Natural killer cell treated with Interleukin-12 subunit alpha and Interleukin-12 subunit beta and Interleukin-15 and Interleukin-18, amount 100 ng/mL, for 72 hours (primary cell): ENCODE measurements around the gene TCF4. TPM values are rescaled to one million over a fixed set of nuclear protein-coding genes. Genes with fewer than 3 reads are reported as not detected.
A peak's percentile ranks its signal among the peaks of the same experiment; 100 is the strongest.

Experiments
- ATAC-seq, 2 donors: fragments of 150-1000 bp; cut with Tn5 transposase in 1 of 2; sonication (Bioruptor Pico), chemical (Tn5 transposase) in 1 of 2; 2 replicates each; pipeline ENCODE4 v1.10.0; 2021
- DNase-seq: peaks from one replicate; pipeline ENCODE4 v3.0.0; 2022; ENCODE audit warnings: low spot score
- H3K27ac Mint-ChIP-seq, 2 donors: 1 replicate in 1 of 2; 2 replicates in 1 of 2; pipeline ENCODE4 v1.8.0; 2022; ENCODE audit warnings: mixed read lengths in 2 of 2, mild to moderate bottlenecking in 1 of 2, moderate library complexity in 1 of 2
- H3K27me3 Mint-ChIP-seq, 2 donors: 1 replicate in 1 of 2; 2 replicates in 1 of 2; pipeline ENCODE4 v1.8.0; 2022; ENCODE audit warnings: mixed read lengths in 2 of 2
- H3K36me3 Mint-ChIP-seq: one replicate; pipeline ENCODE4 v1.8.0; 2022; ENCODE audit warnings: mixed read lengths
- H3K4me1 Mint-ChIP-seq, 2 donors: 1 replicate in 1 of 2; 2 replicates in 1 of 2; pipeline ENCODE4 v1.8.0; 2022; ENCODE audit warnings: low read depth in 2 of 2, mixed read lengths in 2 of 2, mild to moderate bottlenecking in 1 of 2
- H3K4me3 Mint-ChIP-seq: one replicate; pipeline ENCODE4 v1.8.0; 2022; ENCODE audit warnings: mixed read lengths
- H3K9me3 Mint-ChIP-seq: 2 replicates; pipeline ENCODE4 v1.8.0; 2022; ENCODE audit warnings: mixed read lengths
- total RNA-seq, 2 donors: library from RNA; stranded (reverse); gene quantifications; one replicate each; pipeline ENCODE4 v1.2.3, GENCODE V29; 2022

Gene TCF4
- total RNA-seq, 2 donors from 2014 or later, result 6.1 to 10.3 TPM

DNA sequence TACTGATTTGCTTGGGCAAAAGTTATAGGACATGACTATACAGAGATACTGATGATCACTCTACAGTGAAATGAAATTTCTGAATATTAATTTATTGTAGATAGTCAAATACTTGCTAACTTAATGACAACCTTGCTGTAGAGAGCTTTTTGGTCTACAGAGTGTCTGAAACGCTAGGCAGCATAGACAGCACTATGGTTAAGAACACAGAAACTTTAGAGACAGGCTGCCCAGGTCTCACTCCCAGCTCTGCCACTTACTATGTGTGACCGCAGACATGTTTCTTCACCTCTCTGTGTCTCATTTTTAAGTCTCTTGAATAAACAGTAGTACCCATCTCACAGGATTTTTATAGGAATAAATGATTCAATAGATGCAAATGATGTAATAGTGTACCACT is 247.0 kb downstream of the TCF4 start:
- H3K27ac Mint-ChIP-seq, result no peak overlapping the region
- H3K36me3 Mint-ChIP-seq, result no peaks in the 10 kb centered on the region
- H3K4me1 Mint-ChIP-seq, result peaks cover 6 to 15% of the 10 kb centered on the region in 2 donors
- no peak for ATAC-seq
- DNase-seq, result no peak
- H3K27me3 Mint-ChIP-seq, result no peaks in the 10 kb centered on the region
- H3K4me3 Mint-ChIP-seq, result no peak overlapping the region
- H3K9me3 Mint-ChIP-seq, result no peaks in the 10 kb centered on the region

- no peak overlapping the region for H3K27ac Mint-ChIP-seq
- no peaks in the 10 kb centered on the region for H3K36me3 Mint-ChIP-seq
- peaks cover 6 to 15% of the 10 kb centered on the region in 2 donors for H3K4me1 Mint-ChIP-seq
- no peak for DNase-seq
- H3K4me3 Mint-ChIP-seq, result no peak overlapping the region
- no peaks in the 10 kb centered on the region for H3K9me3 Mint-ChIP-seq
- H3K27me3 Mint-ChIP-seq, result no peaks in the 10 kb centered on the region
- ATAC-seq, result no peak
These were observed 248.0 kb downstream of the TCF4 start for GRCh38 chr18:55339990-55340389.

DNA sequence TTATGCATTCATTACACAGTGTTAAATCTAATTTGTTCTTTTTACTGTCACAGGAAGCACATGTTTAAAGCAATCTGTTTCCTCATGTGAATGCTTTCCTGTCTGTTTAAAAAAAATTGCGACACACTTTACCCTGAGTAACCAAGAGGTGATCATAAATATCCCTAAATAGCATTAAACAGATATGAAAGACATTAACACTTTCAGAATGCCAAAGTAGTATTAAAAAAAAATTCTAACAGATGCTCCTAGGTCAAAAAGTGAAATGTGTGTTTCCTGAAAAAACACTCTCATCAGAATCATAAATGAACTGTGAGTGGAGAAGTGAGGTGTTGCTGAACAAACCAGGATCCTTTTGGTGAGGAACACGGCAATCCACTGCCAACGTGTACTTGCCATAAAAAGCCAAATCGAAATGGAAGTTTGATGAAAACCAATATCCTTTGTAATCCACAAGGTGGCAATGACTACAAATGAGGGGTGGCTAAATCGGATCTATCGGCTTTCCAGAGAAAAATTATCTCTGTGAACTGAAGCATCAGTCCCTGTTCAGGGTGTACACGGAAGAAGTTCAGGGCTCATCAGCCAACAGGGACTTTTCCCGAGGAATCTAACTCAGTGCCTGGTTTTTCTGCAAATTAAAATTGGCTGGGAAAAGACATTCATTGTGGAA is 248.9 kb downstream of the TCF4 start:
- Mint-ChIP-seq H3K27me3 (no peaks in the 10 kb centered on the region), H3K9me3 (no peaks in the 10 kb centered on the region), H3K4me1 (peaks cover 0 to 10% of the 10 kb centered on the region in 2 donors), H3K27ac (no peak overlapping the region), H3K36me3 (no peaks in the 10 kb centered on the region), H3K4me3 (no peak overlapping the region)
- no peak for ATAC-seq
- no peak for DNase-seq

- ATAC-seq (peak in 1 of 2 donors; percentile 28), DNase-seq (no peak)
- Mint-ChIP-seq H3K9me3 (no peaks in the 10 kb centered on the region), H3K27me3 (peaks cover 0 to 7% of the 10 kb centered on the region in 2 donors), H3K36me3 (no peaks in the 10 kb centered on the region), H3K4me1 (peaks cover 0 to 7% of the 10 kb centered on the region in 2 donors), H3K27ac (no peak overlapping the region), H3K4me3 (no peak overlapping the region)
These were observed 250.0 kb downstream of the TCF4 start for GRCh38 chr18:55337908-55338521.

DNA sequence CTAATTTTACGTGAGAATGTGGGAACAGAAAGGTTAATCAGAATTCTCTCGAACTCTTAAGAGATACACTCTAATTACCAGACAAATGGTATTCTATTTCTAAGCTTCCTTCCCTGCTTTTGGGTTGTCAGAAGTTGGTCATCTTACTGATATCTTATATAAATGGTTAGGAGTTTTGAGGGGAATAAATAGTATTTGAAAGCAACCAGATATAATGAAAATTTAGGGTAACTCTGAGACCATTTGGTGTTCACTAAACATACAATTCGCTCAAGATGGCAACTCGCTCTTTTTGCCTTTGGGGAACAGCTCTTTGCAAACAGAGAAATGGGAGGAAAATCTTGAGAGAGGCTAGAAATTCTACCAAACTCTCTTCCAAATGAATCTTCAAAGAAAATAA is 250.9 kb downstream of the TCF4 start:
- Mint-ChIP-seq H3K4me1 (peaks cover 0 to 7% of the 10 kb centered on the region in 2 donors), H3K4me3 (no peak overlapping the region), H3K9me3 (no peaks in the 10 kb centered on the region), H3K36me3 (no peaks in the 10 kb centered on the region), H3K27ac (no peak overlapping the region), H3K27me3 (peaks cover 0 to 7% of the 10 kb centered on the region in 2 donors)
- no peak for ATAC-seq
- DNase-seq, result no peak

GRCh38 chr18:55336438-55337100 is 251.4 kb downstream of the TCF4 start:
- Mint-ChIP-seq H3K4me3 (no peak overlapping the region), H3K9me3 (no peaks in the 10 kb centered on the region), H3K4me1 (peaks cover 0 to 7% of the 10 kb centered on the region in 2 donors), H3K36me3 (no peaks in the 10 kb centered on the region), H3K27me3 (peaks cover 0 to 7% of the 10 kb centered on the region in 2 donors), H3K27ac (no peak overlapping the region)
- ATAC-seq (no peak), DNase-seq (no peak)

DNA sequence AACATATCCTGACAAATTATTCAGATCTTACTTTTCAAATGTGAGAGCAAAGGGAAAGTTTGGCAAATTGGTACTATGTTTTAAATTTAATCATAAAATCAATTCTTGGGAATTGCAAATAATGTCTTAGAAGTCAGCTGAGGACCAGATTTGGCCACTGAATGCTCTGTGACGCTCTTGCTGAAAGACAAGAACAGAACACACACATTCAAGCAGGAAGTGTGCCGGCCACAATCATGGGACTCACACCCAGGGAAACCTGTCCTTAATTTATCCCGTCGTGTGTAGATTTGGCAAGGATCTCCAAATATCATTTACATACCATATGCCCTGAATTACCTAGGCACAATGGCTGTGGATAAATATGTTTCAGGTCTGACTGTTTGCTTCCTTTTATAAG is 253.1 kb downstream of the TCF4 start:
- H3K4me1 Mint-ChIP-seq, result peaks cover 0 to 7% of the 10 kb centered on the region in 2 donors
- H3K4me3 Mint-ChIP-seq, result no peak overlapping the region
- ATAC-seq, result no peak
- H3K27ac Mint-ChIP-seq, result no peak overlapping the region
- H3K36me3 Mint-ChIP-seq, result no peaks in the 10 kb centered on the region
- H3K27me3 Mint-ChIP-seq, result peaks cover 2 to 7% of the 10 kb centered on the region in 2 donors
- H3K9me3 Mint-ChIP-seq, result no peaks in the 10 kb centered on the region
- no peak for DNase-seq

DNA sequence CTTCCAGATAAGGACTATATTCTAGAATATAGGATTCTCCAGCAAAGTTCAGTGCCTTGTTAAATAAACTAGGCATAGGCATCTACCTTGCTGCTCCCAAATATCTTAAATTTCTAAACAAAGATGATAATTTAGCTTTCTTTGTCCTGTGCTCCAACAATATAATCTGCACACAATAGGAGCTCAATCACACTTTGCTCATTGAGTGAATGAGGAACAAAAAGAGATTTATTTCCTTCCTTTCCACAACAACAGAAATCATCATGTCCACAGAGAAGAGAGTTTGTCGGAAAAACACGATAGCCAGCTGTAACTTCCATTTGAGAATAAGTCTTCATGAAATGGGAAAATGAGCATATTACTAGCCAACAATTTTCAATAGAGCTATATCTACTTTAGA is 256.7 kb downstream of the TCF4 start:
- no peak for ATAC-seq
- no peak for DNase-seq
- H3K27me3 Mint-ChIP-seq, result peaks cover 2 to 7% of the 10 kb centered on the region in 2 donors
- peaks cover 0 to 3% of the 10 kb centered on the region in 2 donors for H3K4me1 Mint-ChIP-seq
- H3K36me3 Mint-ChIP-seq, result no peaks in the 10 kb centered on the region
- no peak overlapping the region for H3K27ac Mint-ChIP-seq
- no peaks in the 10 kb centered on the region for H3K9me3 Mint-ChIP-seq
- no peak overlapping the region for H3K4me3 Mint-ChIP-seq

- H3K4me1 Mint-ChIP-seq, result peaks cover 0 to 3% of the 10 kb centered on the region in 2 donors
- DNase-seq, result no peak
These were observed 259.7 kb downstream of the TCF4 start for GRCh38 chr18:55328301-55328700.

GRCh38 chr18:55327454-55327853 is 260.5 kb downstream of the TCF4 start:
- no peak overlapping the region for H3K27ac Mint-ChIP-seq
- DNase-seq, result no peak
- peaks cover 0 to 3% of the 10 kb centered on the region in 2 donors for H3K4me1 Mint-ChIP-seq
- H3K4me3 Mint-ChIP-seq, result no peak overlapping the region
- no peak for ATAC-seq
- H3K9me3 Mint-ChIP-seq, result no peaks in the 10 kb centered on the region
- H3K36me3 Mint-ChIP-seq, result no peaks in the 10 kb centered on the region
- peaks cover 0 to 10% of the 10 kb centered on the region in 2 donors for H3K27me3 Mint-ChIP-seq

More at GRCh38 chr18:55328301-55328700, 259.7 kb downstream of the TCF4 start:
- Mint-ChIP-seq H3K27ac (no peak overlapping the region), H3K36me3 (no peaks in the 10 kb centered on the region), H3K9me3 (no peaks in the 10 kb centered on the region), H3K4me3 (no peak overlapping the region), H3K27me3 (peaks cover 3 to 9% of the 10 kb centered on the region in 2 donors)
- ATAC-seq, result no peak

- DNase-seq (no peak), ATAC-seq (no peak)
- H3K4me1 Mint-ChIP-seq, result peaks cover 8 to 11% of the 10 kb centered on the region in 2 donors
- no peak overlapping the region for H3K4me3 Mint-ChIP-seq
- H3K36me3 Mint-ChIP-seq, result no peaks in the 10 kb centered on the region
- peaks cover 10 to 14% of the 10 kb centered on the region in 2 donors for H3K27me3 Mint-ChIP-seq
- no peaks in the 10 kb centered on the region for H3K9me3 Mint-ChIP-seq
- H3K27ac Mint-ChIP-seq, result no peak overlapping the region
These were observed 261.9 kb downstream of the TCF4 start for GRCh38 chr18:55326134-55326533.

- H3K4me3 Mint-ChIP-seq, result no peak overlapping the region
- H3K9me3 Mint-ChIP-seq, result no peaks in the 10 kb centered on the region
- peaks cover 10 to 11% of the 10 kb centered on the region in 2 donors for H3K4me1 Mint-ChIP-seq
- no peaks in the 10 kb centered on the region for H3K36me3 Mint-ChIP-seq
- no peak overlapping the region for H3K27ac Mint-ChIP-seq
- peaks cover 14 to 20% of the 10 kb centered on the region in 2 donors for H3K27me3 Mint-ChIP-seq
- DNase-seq (no peak), ATAC-seq (no peak)
These were observed 263.8 kb downstream of the TCF4 start for GRCh38 chr18:55324166-55324565.

- peaks cover 14 to 20% of the 10 kb centered on the region in 2 donors for H3K27me3 Mint-ChIP-seq
- H3K9me3 Mint-ChIP-seq, result no peaks in the 10 kb centered on the region
- H3K4me3 Mint-ChIP-seq, result peak overlapping the region; percentile 17
- ATAC-seq (no peak), DNase-seq (no peak)
- H3K27ac Mint-ChIP-seq, result no peak overlapping the region
- H3K36me3 Mint-ChIP-seq, result no peaks in the 10 kb centered on the region
- H3K4me1 Mint-ChIP-seq, result peaks cover 11 to 12% of the 10 kb centered on the region in 2 donors
These were observed 264.7 kb downstream of the TCF4 start for GRCh38 chr18:55323051-55323994.
